D721Med (cell line): ENCODE measurements around the gene CCNK.

ENCODE experiments used
- DNase-seq: peaks from one replicate; pipeline ENCODE4 v3.0.0; 2011; ENCODE audit warnings: low spot score; ENCODE audit not compliant: insufficient read length
- FAIRE-seq: peaks from 2 replicates; lab custom pipeline; 2011; peaks lifted over from hg19 to GRCh38; lab: Jason Lieb, UNC
- CTCF ChIP-seq: IDR thresholded peaks from 2 replicates; pipeline ENCODE4 v1.5.1; 2012; ENCODE audit warnings: mild to moderate bottlenecking, control low read depth; ENCODE audit not compliant: insufficient read depth; ENCODE audit errors: missing control alignments

CCNK gene

GRCh38 chr14:99518441-99519346 lies 37.5 kb downstream of the CCNK start:
- DNase-seq (peak; percentile 86), FAIRE-seq (no peak)
- peak; percentile 80 for TF ChIP-seq CTCF

GRCh38 chr14:99519347-99519881 lies 38.2 kb downstream of the CCNK start:
- FAIRE-seq (no peak), DNase-seq (no peak)
- TF ChIP-seq CTCF = no peak

GRCh38 chr14:99519931-99520421 lies 38.8 kb downstream of the CCNK start:
- FAIRE-seq (no peak), DNase-seq (no peak)
- TF ChIP-seq CTCF = no peak

DNA sequence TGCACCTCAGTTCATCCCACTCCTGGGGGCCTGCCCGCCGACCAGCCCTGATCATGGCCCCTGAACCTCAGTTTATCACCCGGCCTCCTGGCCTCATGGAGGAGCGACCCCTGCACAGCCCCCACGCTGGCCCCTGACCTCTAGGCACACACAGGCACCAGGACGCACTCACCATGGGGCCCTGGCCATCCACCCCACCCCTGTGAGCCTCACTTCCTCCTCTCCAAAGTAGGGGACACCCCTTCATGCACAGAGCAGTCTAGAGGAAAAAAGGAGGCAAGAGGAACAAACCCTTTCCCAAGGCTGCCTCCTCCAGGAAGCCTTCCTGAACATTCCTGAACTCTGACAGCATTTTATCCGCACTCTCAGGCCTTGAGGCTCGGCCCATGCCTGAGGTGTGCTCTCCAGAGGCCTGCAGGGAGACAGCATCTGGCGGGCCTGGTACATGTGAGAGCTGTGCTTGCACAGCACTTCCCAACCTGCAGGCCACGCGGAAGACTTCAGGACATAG lies 39.4 kb downstream of the CCNK start:
- no peak for TF ChIP-seq CTCF
- FAIRE-seq = no peak

DNA sequence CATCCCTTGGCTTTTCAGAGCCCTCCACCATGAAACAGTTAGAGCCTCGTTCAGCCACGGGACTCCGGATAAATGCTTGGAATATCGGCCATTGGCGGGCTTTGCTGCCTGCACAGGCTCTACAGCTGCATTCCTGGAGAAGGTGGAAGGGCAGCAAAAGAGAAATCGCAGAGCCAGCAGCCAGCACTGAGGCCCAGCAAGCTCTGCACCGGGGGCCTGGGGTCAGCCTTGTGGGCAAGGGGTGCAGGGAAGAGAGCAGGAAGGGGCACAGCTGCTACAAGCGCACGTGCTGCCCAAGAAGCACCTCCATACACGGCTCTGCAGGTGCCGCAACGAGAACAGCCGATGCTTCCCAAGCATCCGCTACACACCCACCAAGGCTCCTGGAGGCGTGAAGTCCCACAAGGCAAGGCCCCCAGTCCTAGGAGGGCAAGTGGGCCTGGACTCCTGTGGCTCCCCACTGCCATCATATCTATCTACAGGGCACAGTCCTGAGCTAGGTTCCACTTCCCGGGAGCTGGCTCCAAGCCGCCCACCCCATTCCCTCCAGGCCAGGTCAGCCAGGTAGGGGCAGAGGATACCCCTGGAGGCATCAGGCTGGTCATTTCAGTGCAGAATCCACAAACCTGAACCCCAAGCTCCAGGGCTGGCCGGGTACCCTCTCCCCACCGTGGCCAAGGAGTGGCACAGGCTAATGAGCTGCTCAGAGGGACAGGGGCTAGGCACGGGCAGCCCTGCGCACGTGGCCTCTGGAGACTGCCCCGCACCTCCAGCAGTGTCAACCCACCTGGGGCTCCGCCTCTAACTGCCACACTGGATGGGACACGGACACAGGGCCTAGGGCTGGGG lies 40.2 kb downstream of the CCNK start:
- no peak for TF ChIP-seq CTCF
- FAIRE-seq (no peak), DNase-seq (no peak)

More for the DNA sequence above, 39.4 kb downstream of the CCNK start:
- DNase-seq = no peak

- TF ChIP-seq CTCF = no peak
Measured at GRCh38 chr14:99522025-99522401, 40.8 kb downstream of the CCNK start.

More at GRCh38 chr14:99522025-99522401, 40.8 kb downstream of the CCNK start:
- no peak for FAIRE-seq
- DNase-seq = no peak
